NCI-H2196 (cell line): Measurements from ENCODE around the gene IDH1.
A peak's percentile ranks its signal among the peaks of the same experiment; 100 is the strongest.
"Not testable (repeated sequence)": the region's sequence is repeated elsewhere in the genome, so short reads cannot be mapped to it uniquely, and the experiment has no call there.

Experiments
- DNase-seq: peaks from one replicate; lab custom pipeline; 2025; ENCODE audit not compliant: unreplicated experiment; lab: John Stamatoyannopoulos, UW

Gene IDH1

GRCh38 chr2:208256849-208257813 is 2.3 kb upstream of the IDH1 start:
- DNase-seq, result not testable (repeated sequence)

GRCh38 chr2:208256192-208256782 is 1.4 kb upstream of the IDH1 start:
- no peak for DNase-seq

GRCh38 chr2:208255557-208256106 is 761 bp upstream of the IDH1 start:
- DNase-seq, result no peak

GRCh38 chr2:208254118-208254870 is 577 bp downstream of the IDH1 start:
- DNase-seq, result peak; percentile 77

- no peak for DNase-seq
Observed at GRCh38 chr2:208253600-208254117, 1.2 kb downstream of the IDH1 start.

GRCh38 chr2:208252716-208253492 is 2.0 kb downstream of the IDH1 start:
- no peak for DNase-seq

GRCh38 chr2:208251098-208251497 is 3.8 kb downstream of the IDH1 start:
- no peak for DNase-seq

GRCh38 chr2:208250388-208250787 is 4.5 kb downstream of the IDH1 start:
- no peak for DNase-seq

GRCh38 chr2:208249296-208249695 is 5.6 kb downstream of the IDH1 start:
- no peak for DNase-seq

GRCh38 chr2:208248601-208249000 is 6.3 kb downstream of the IDH1 start:
- no peak for DNase-seq

- no peak for DNase-seq
Observed at GRCh38 chr2:208245746-208246145, 9.1 kb downstream of the IDH1 start.

GRCh38 chr2:208244422-208244821 is 10.4 kb downstream of the IDH1 start:
- no peak for DNase-seq

- DNase-seq, result no peak
Observed at GRCh38 chr2:208240619-208241209, 14.2 kb downstream of the IDH1 start.

- DNase-seq, result no peak
Observed at GRCh38 chr2:208239770-208240493, 14.9 kb downstream of the IDH1 start.

GRCh38 chr2:208235860-208236259 is 19.0 kb downstream of the IDH1 start:
- DNase-seq, result no peak

GRCh38 chr2:208234786-208235185 is 20.1 kb downstream of the IDH1 start:
- no peak for DNase-seq

- no peak for DNase-seq
Observed at GRCh38 chr2:208228476-208228875, 26.4 kb downstream of the IDH1 start.

GRCh38 chr2:208227581-208228232 is 27.2 kb downstream of the IDH1 start:
- DNase-seq, result no peak

- DNase-seq, result no peak
Observed at GRCh38 chr2:208224802-208225201, 30.1 kb downstream of the IDH1 start.
